ENCODE data around the gene PPP2R5A.
"Not testable (repeated sequence)": the region's sequence is repeated elsewhere in the genome, so short reads cannot be mapped to it uniquely, and the experiment has no call there.

Gene PPP2R5A

GRCh38 chr1:212269306-212269705, 15.9 kb upstream of the PPP2R5A start:
- DNase-seq = no peak

- no peak for DNase-seq
Measured at GRCh38 chr1:212270564-212270963, 14.6 kb upstream of the PPP2R5A start.

- no peak for DNase-seq
Measured at GRCh38 chr1:212271234-212271633, 14.0 kb upstream of the PPP2R5A start.

GRCh38 chr1:212271823-212272485, 13.3 kb upstream of the PPP2R5A start:
- no peak for DNase-seq

- no peak for DNase-seq
Measured at GRCh38 chr1:212281590-212281989, 3.6 kb upstream of the PPP2R5A start.

GRCh38 chr1:212283741-212284140, 1.5 kb upstream of the PPP2R5A start:
- DNase-seq = no peak

- DNase-seq = no peak
Measured at GRCh38 chr1:212284332-212284743, 872 bp upstream of the PPP2R5A start.

- DNase-seq = peak; percentile 79 to 83
Measured at GRCh38 chr1:212285685-212286555, 710 bp downstream of the PPP2R5A start.

GRCh38 chr1:212286556-212287131, 1.4 kb downstream of the PPP2R5A start:
- no peak for DNase-seq

- no peak for DNase-seq
Measured at GRCh38 chr1:212287261-212287895, 2.2 kb downstream of the PPP2R5A start.

GRCh38 chr1:212287995-212288394, 2.8 kb downstream of the PPP2R5A start:
- not testable (repeated sequence) for DNase-seq

GRCh38 chr1:212288615-212289014, 3.4 kb downstream of the PPP2R5A start:
- DNase-seq = no peak

GRCh38 chr1:212289262-212290077, 4.3 kb downstream of the PPP2R5A start:
- no peak for DNase-seq

GRCh38 chr1:212290608-212291007, 5.4 kb downstream of the PPP2R5A start:
- DNase-seq = no peak

GRCh38 chr1:212291505-212292134, 6.4 kb downstream of the PPP2R5A start:
- DNase-seq = no peak

GRCh38 chr1:212292250-212293105, 7.3 kb downstream of the PPP2R5A start:
- DNase-seq = no peak

- DNase-seq = no peak
Measured at GRCh38 chr1:212293579-212293978, 8.4 kb downstream of the PPP2R5A start.

GRCh38 chr1:212294983-212295382, 9.8 kb downstream of the PPP2R5A start:
- no peak for DNase-seq

GRCh38 chr1:212295579-212295978, 10.4 kb downstream of the PPP2R5A start:
- no peak for DNase-seq

- no peak for DNase-seq
Measured at GRCh38 chr1:212297338-212297737, 12.1 kb downstream of the PPP2R5A start.

GRCh38 chr1:212301580-212301979, 16.4 kb downstream of the PPP2R5A start:
- DNase-seq = no peak

Data from activated T-cell treated with anti-CD3 and anti-CD28 coated beads, Interleukin-2, amount 50 U/mL, for 48 hours (primary cell).